T-helper 17 cell (primary cell): ENCODE measurements around the gene TMEM233. TPM values are rescaled to one million over a fixed set of nuclear protein-coding genes. Genes with fewer than 3 reads are reported as not detected.
A peak's percentile ranks its signal among the peaks of the same experiment; 100 is the strongest.

Source experiments
- ATAC-seq: fragments of 150-1000 bp; cut with Tn5 transposase; 2 replicates; pipeline ENCODE4 v1.10.0; 2021; ENCODE audit warnings: mild to moderate bottlenecking, moderate library complexity
- DNase-seq, 3 donors: peaks; one replicate each; pipeline versions ENCODE4 v3.0.0 to v3.0.0-alpha.2; 2020 to 2021
- H3K9me3 ChIP-seq: one replicate; pipeline ENCODE4 v1.7.0; 2013; ENCODE audit warnings: low read length, mild to moderate bottlenecking; ENCODE audit not compliant: control insufficient read depth, poor library complexity, severe bottlenecking
- H3K27ac Mint-ChIP-seq: one replicate; pipeline ENCODE4 v1.8.0; 2022; ENCODE audit warnings: mild to moderate bottlenecking, moderate library complexity, mixed read lengths
- H3K27me3 Mint-ChIP-seq: one replicate; pipeline ENCODE4 v1.8.0; 2022; ENCODE audit warnings: mixed read lengths
- H3K36me3 Mint-ChIP-seq: one replicate; pipeline ENCODE4 v1.8.0; 2022; ENCODE audit warnings: low read depth, mixed read lengths
- H3K4me1 Mint-ChIP-seq: one replicate; pipeline ENCODE4 v1.8.0; 2022; ENCODE audit warnings: mild to moderate bottlenecking, mixed read lengths
- H3K4me3 Mint-ChIP-seq: one replicate; pipeline ENCODE4 v1.8.0; 2022; ENCODE audit warnings: mild to moderate bottlenecking, moderate library complexity, mixed read lengths
- total RNA-seq, 4 donors: library from RNA in 2 of 4; stranded (reverse) in 2 of 4; gene quantifications; one replicate each; pipeline ENCODE4 v1.2.3 and lab custom pipeline; 2022 to 2026

The TMEM233 gene
- total RNA-seq (not detected), total RNA-seq (lab: John Stamatoyannopoulos, UW) (0 reads per million in 2 donors)

GRCh38 chr12:119593578-119594398, at the start of gene TMEM233:
Gene TMEM233 (plus strand): TSS chr12:119593774. CDS start chr12:119593849, 75 bp downstream.
- DNase-seq, result no peak
- Mint-ChIP-seq H3K27me3 (peaks cover 87% of the 10 kb centered on the region), H3K36me3 (peaks cover 19% of the 10 kb centered on the region), H3K4me3 (no peak within 1 kb of the TSS), H3K27ac (no peak within 1 kb of the TSS), H3K4me1 (peaks cover 14% of the 10 kb centered on the region)
- H3K9me3 ChIP-seq, result no peaks in the 10 kb centered on the region
- ATAC-seq, result no peak

GRCh38 chr12:119544765-119545625, 48.6 kb upstream of the TMEM233 start:
- Mint-ChIP-seq H3K36me3 (peaks cover 4% of the 10 kb centered on the region), H3K27ac (no peak overlapping the region), H3K4me1 (no peaks in the 10 kb centered on the region), H3K27me3 (peaks cover 72% of the 10 kb centered on the region), H3K4me3 (peak overlapping the region; percentile 31)
- ATAC-seq (peak; percentile 65), DNase-seq (peak; percentile 14 to 31 (median 14))
- H3K9me3 ChIP-seq, result no peaks in the 10 kb centered on the region

GRCh38 chr12:119546340-119546739, 47.2 kb upstream of the TMEM233 start:
- no peaks in the 10 kb centered on the region for H3K9me3 ChIP-seq
- peaks cover 6% of the 10 kb centered on the region for H3K36me3 Mint-ChIP-seq

GRCh38 chr12:119547001-119547400, 46.6 kb upstream of the TMEM233 start:
- ATAC-seq, result no peak
- H3K36me3 Mint-ChIP-seq, result peaks cover 6% of the 10 kb centered on the region

More at GRCh38 chr12:119546340-119546739, 47.2 kb upstream of the TMEM233 start:
- ATAC-seq (no peak), DNase-seq (no peak)
- no peak overlapping the region for H3K4me3 Mint-ChIP-seq
- peaks cover 76% of the 10 kb centered on the region for H3K27me3 Mint-ChIP-seq
- H3K4me1 Mint-ChIP-seq, result no peaks in the 10 kb centered on the region
- H3K27ac Mint-ChIP-seq, result no peak overlapping the region

GRCh38 chr12:119556854-119557253, 36.7 kb upstream of the TMEM233 start:
- Mint-ChIP-seq H3K27me3 (peaks cover 33% of the 10 kb centered on the region), H3K4me3 (no peak overlapping the region), H3K4me1 (no peaks in the 10 kb centered on the region), H3K27ac (no peak overlapping the region), H3K36me3 (no peaks in the 10 kb centered on the region)
- no peaks in the 10 kb centered on the region for H3K9me3 ChIP-seq
- no peak for ATAC-seq
- DNase-seq, result no peak

More at GRCh38 chr12:119547001-119547400, 46.6 kb upstream of the TMEM233 start:
- H3K9me3 ChIP-seq, result no peaks in the 10 kb centered on the region
- Mint-ChIP-seq H3K27ac (no peak overlapping the region), H3K4me1 (no peaks in the 10 kb centered on the region), H3K4me3 (no peak overlapping the region), H3K27me3 (peaks cover 80% of the 10 kb centered on the region)
- DNase-seq, result no peak

- no peak for DNase-seq
- no peak overlapping the region for H3K27ac Mint-ChIP-seq
- peaks cover 22% of the 10 kb centered on the region for H3K27me3 Mint-ChIP-seq
- H3K4me3 Mint-ChIP-seq, result no peak overlapping the region
- H3K36me3 Mint-ChIP-seq, result no peaks in the 10 kb centered on the region
- no peaks in the 10 kb centered on the region for H3K9me3 ChIP-seq
- no peaks in the 10 kb centered on the region for H3K4me1 Mint-ChIP-seq
- ATAC-seq, result no peak
Observed at GRCh38 chr12:119565404-119565803, 28.2 kb upstream of the TMEM233 start.

GRCh38 chr12:119570771-119571170, 22.8 kb upstream of the TMEM233 start:
- no peaks in the 10 kb centered on the region for H3K9me3 ChIP-seq
- Mint-ChIP-seq H3K27ac (no peak overlapping the region), H3K4me1 (no peaks in the 10 kb centered on the region), H3K36me3 (no peaks in the 10 kb centered on the region), H3K4me3 (no peak overlapping the region), H3K27me3 (peaks cover 25% of the 10 kb centered on the region)
- ATAC-seq, result no peak
- no peak for DNase-seq

- Mint-ChIP-seq H3K27me3 (peaks cover 31% of the 10 kb centered on the region), H3K27ac (no peak overlapping the region), H3K4me3 (no peak overlapping the region), H3K36me3 (no peaks in the 10 kb centered on the region), H3K4me1 (no peaks in the 10 kb centered on the region)
- ATAC-seq (no peak), DNase-seq (no peak)
- H3K9me3 ChIP-seq, result no peaks in the 10 kb centered on the region
Observed at GRCh38 chr12:119573086-119573485, 20.5 kb upstream of the TMEM233 start.

GRCh38 chr12:119574255-119574654, 19.3 kb upstream of the TMEM233 start:
- Mint-ChIP-seq H3K4me1 (no peaks in the 10 kb centered on the region), H3K4me3 (no peak overlapping the region), H3K27me3 (peaks cover 31% of the 10 kb centered on the region), H3K27ac (no peak overlapping the region), H3K36me3 (no peaks in the 10 kb centered on the region)
- ATAC-seq, result no peak
- H3K9me3 ChIP-seq, result no peaks in the 10 kb centered on the region
- DNase-seq, result no peak

- no peaks in the 10 kb centered on the region for H3K4me1 Mint-ChIP-seq
- H3K9me3 ChIP-seq, result no peaks in the 10 kb centered on the region
- H3K4me3 Mint-ChIP-seq, result no peak overlapping the region
- no peaks in the 10 kb centered on the region for H3K36me3 Mint-ChIP-seq
- H3K27ac Mint-ChIP-seq, result no peak overlapping the region
- DNase-seq (no peak), ATAC-seq (no peak)
- H3K27me3 Mint-ChIP-seq, result peaks cover 25% of the 10 kb centered on the region
Observed at GRCh38 chr12:119576118-119576810, 17.3 kb upstream of the TMEM233 start.

GRCh38 chr12:119576915-119577314, 16.7 kb upstream of the TMEM233 start:
- no peaks in the 10 kb centered on the region for H3K36me3 Mint-ChIP-seq
- no peaks in the 10 kb centered on the region for H3K9me3 ChIP-seq
- H3K4me1 Mint-ChIP-seq, result no peaks in the 10 kb centered on the region
- ATAC-seq, result no peak
- no peak overlapping the region for H3K4me3 Mint-ChIP-seq
- peaks cover 25% of the 10 kb centered on the region for H3K27me3 Mint-ChIP-seq
- H3K27ac Mint-ChIP-seq, result no peak overlapping the region
- no peak for DNase-seq

- H3K27ac Mint-ChIP-seq, result no peak overlapping the region
- no peak for ATAC-seq
- no peak for DNase-seq
- H3K27me3 Mint-ChIP-seq, result peaks cover 26% of the 10 kb centered on the region
- no peaks in the 10 kb centered on the region for H3K36me3 Mint-ChIP-seq
- no peaks in the 10 kb centered on the region for H3K9me3 ChIP-seq
- H3K4me3 Mint-ChIP-seq, result no peak overlapping the region
- H3K4me1 Mint-ChIP-seq, result no peaks in the 10 kb centered on the region
Observed at GRCh38 chr12:119578112-119578511, 15.5 kb upstream of the TMEM233 start.

GRCh38 chr12:119589097-119589496, 4.5 kb upstream of the TMEM233 start:
- peaks cover 3% of the 10 kb centered on the region for H3K4me1 Mint-ChIP-seq
- no peak overlapping the region for H3K27ac Mint-ChIP-seq
- no peak overlapping the region for H3K4me3 Mint-ChIP-seq
- no peaks in the 10 kb centered on the region for H3K9me3 ChIP-seq
- H3K27me3 Mint-ChIP-seq, result peaks cover 64% of the 10 kb centered on the region
- DNase-seq, result no peak
- no peak for ATAC-seq
- peaks cover 10% of the 10 kb centered on the region for H3K36me3 Mint-ChIP-seq
